ENCODE results near the gene HOMER2.

DNA sequence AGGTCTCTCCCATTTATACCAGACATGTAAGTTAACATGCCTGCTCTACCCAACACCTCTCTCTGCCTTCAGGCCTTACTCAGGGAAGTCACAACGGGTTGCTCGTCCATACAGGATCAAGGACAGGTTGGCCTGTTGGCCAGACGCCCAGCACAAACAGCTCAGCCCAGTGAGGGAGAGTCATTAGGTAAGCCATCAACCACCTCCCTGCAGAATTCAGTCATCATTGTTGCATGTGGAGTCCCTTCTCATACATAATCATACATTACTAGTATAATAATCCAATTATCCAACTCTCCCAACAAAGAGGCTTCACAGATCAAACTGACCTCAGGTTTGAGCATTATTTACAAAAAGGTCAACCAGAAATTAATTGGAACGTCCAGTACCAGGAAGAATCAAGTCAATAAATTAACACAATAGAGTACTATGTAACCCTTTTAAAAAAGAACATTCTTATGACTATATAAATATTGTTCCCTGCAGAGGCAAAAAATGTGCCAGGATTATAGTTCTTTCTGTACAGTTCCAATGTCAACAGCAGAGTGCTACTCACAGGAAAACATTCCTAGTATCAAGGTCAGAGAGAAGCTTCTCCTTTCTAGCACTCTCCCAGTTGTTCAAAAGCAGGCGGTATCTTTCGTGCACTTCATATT lies 33.2 kb downstream of the HOMER2 start:
- TF ChIP-seq EZH2 (IDR thresholded peaks at IDR 0.05; ENCODE audit: borderline replicate concordance): no peak
- TF ChIP-seq, protein P1, sequence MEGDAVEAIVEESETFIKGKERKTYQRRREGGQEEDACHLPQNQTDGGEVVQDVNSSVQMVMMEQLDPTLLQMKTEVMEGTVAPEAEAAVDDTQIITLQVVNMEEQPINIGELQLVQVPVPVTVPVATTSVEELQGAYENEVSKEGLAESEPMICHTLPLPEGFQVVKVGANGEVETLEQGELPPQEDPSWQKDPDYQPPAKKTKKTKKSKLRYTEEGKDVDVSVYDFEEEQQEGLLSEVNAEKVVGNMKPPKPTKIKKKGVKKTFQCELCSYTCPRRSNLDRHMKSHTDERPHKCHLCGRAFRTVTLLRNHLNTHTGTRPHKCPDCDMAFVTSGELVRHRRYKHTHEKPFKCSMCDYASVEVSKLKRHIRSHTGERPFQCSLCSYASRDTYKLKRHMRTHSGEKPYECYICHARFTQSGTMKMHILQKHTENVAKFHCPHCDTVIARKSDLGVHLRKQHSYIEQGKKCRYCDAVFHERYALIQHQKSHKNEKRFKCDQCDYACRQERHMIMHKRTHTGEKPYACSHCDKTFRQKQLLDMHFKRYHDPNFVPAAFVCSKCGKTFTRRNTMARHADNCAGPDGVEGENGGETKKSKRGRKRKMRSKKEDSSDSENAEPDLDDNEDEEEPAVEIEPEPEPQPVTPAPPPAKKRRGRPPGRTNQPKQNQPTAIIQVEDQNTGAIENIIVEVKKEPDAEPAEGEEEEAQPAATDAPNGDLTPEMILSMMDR (IDR thresholded peaks at IDR 0.05; ENCODE audit: poor library complexity): no peak

Data from hepatocyte (in vitro differentiated cells).